OCI-LY7 (cell line): ENCODE measurements around the gene PIGW. TPM values are rescaled to one million over a fixed set of nuclear protein-coding genes. Genes with fewer than 3 reads are reported as not detected.

Experiments
- BruUV-seq: library from RNA; stranded (reverse); fragments of 400-500 nt; replicated peaks from 2 replicates; lab custom pipeline; 2021; lab: Mats Ljungman, UMichigan
- CTCF ChIA-PET: fragments of 300-600 bp; sonication (Branson Sonifier 250); formaldehyde crosslinking; loops from one replicate; lab custom pipeline; 2022; ENCODE audit warnings: antibody characterized with exemption; ENCODE audit not compliant: unreplicated experiment; lab: Charles Lee
- POLR2A ChIA-PET: fragments of 300-600 bp; sonication (Branson Sonifier 250); formaldehyde crosslinking; loops from one replicate; lab custom pipeline; 2022; ENCODE audit warnings: antibody characterized with exemption; lab: Charles Lee
- DNase-seq: peaks from one replicate; pipeline ENCODE4 v3.0.0-alpha.2; 2015; ENCODE audit warnings: low spot score
- H2AFZ ChIP-seq: fragments of 200-600 bp; sonication (generic), shearing (Covaris generic); 2 replicates; pipeline ENCODE4 v1.6.1; 2014; ENCODE audit warnings: mild to moderate bottlenecking, antibody characterized with exemption, low read length, moderate library complexity
- H3K27ac ChIP-seq: fragments of 200-600 bp; sonication (generic); 2 replicates; pipeline ENCODE4 v1.5.1; 2014; ENCODE audit warnings: mixed run types, low read depth, mild to moderate bottlenecking, moderate library complexity, low read length, inconsistent platforms; ENCODE audit not compliant: poor library complexity, severe bottlenecking
- H3K36me3 ChIP-seq: fragments of 200-600 bp; sonication (generic); 2 replicates; pipeline ENCODE4 v1.6.1; 2014; ENCODE audit warnings: mild to moderate bottlenecking, antibody characterized with exemption, low read length, moderate library complexity, mixed read lengths; ENCODE audit not compliant: insufficient read depth
- H3K4me1 ChIP-seq: fragments of 200-600 bp; sonication (generic); 2 replicates; pipeline ENCODE4 v1.5.1; 2014; ENCODE audit warnings: mild to moderate bottlenecking, low read length; ENCODE audit not compliant: insufficient read depth, poor library complexity, severe bottlenecking
- H3K4me2 ChIP-seq: fragments of 200-600 bp; sonication (generic); 2 replicates; pipeline ENCODE4 v1.6.1; 2014; ENCODE audit warnings: mild to moderate bottlenecking, low read length
- H3K4me3 ChIP-seq: fragments of 200-600 bp; sonication (generic); 2 replicates; pipeline ENCODE4 v1.5.1; 2014; ENCODE audit warnings: mild to moderate bottlenecking, low read depth, low read length; ENCODE audit not compliant: poor library complexity, severe bottlenecking
- H3K79me2 ChIP-seq: fragments of 200-600 bp; sonication (generic); 2 replicates; pipeline ENCODE4 v1.6.1; 2016; ENCODE audit warnings: low read depth, mild to moderate bottlenecking, low read length, moderate library complexity, mixed read lengths; ENCODE audit not compliant: insufficient read depth
- H3K9me2 ChIP-seq: fragments of 200-600 bp; sonication (generic); 2 replicates; pipeline ENCODE4 v1.6.1; 2016; ENCODE audit warnings: mild to moderate bottlenecking, low read length, mixed read lengths; ENCODE audit not compliant: insufficient read depth
- H3K9me3 ChIP-seq: fragments of 200-600 bp; sonication (generic); 2 replicates; pipeline ENCODE4 v1.6.1; 2014; ENCODE audit warnings: mild to moderate bottlenecking, mixed run types, low read length, mixed read lengths
- H4K20me1 ChIP-seq: fragments of 200-600 bp; sonication (generic); 2 replicates; pipeline ENCODE4 v1.6.1; 2014; ENCODE audit warnings: mild to moderate bottlenecking, antibody characterized with exemption, low read length, moderate library complexity, mixed read lengths; ENCODE audit not compliant: insufficient read depth
- EZH2phosphoT487 ChIP-seq: fragments of 200-600 bp; sonication (generic); IDR thresholded peaks from 2 replicates; pipeline ENCODE4 v1.6.1; 2018; ENCODE audit warnings: low read depth, borderline replicate concordance, mild to moderate bottlenecking, mixed run types, antibody characterized with exemption, low read length, moderate library complexity, mixed read lengths
- intact Hi-C: fragments of 100-400 bp; cut with micrococcal nuclease; formaldehyde crosslinking; loops from one replicate; pipeline ENCODE4 v1.10.0; 2022; ENCODE audit not compliant: unreplicated experiment
- total RNA-seq, 2 experiments: library from RNA; depleted of rRNA in 1 of 2; stranded (reverse); fragments of >200 nt in 1 of 2; shearing (Covaris generic) in 1 of 2; gene quantifications; 2 replicates each; pipeline ENCODE4 v1.2.3, GENCODE V29; 2014 to 2022
- TF ChIP-seq, protein P1 (sequence below): fragments of 200-600 bp; sonication (generic); conservative IDR thresholded peaks from 2 replicates; pipeline ENCODE4 v1.5.1; 2014; ENCODE audit warnings: mild to moderate bottlenecking, antibody characterized with exemption, low read length, moderate library complexity, mixed read lengths

Gene PIGW
- total RNA-seq, 2 experiments from 2014 or later = 5.6 to 17.3 TPM

DNA sequence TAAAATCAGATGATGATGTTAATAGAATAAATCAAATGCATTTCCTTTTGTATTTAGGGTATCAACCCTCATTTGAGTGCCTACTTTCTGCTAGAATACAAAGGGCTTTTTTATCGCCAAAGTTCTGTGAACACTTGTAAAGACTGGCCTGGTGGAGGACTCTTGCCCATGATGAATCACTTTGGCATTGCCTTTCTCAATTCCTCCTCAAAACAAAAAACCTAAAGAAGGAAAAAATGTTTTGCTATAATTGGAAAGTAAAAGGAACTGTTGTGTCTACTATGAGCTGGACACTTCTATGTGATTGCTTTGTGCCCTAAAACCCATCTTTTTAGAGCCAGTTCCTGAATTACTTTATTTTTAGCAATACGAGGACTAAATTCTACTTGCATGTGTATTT lies 43.9 kb downstream of the PIGW start:
- BruUV-seq = no TSS peak
- Histone ChIP-seq H2AFZ (no peak overlapping the region), H3K27ac (no peak overlapping the region), H3K79me2 (peaks cover 19% of the 10 kb centered on the region; the same call in 1 of the 2 replicates), H3K36me3 (peaks cover 88% of the 10 kb centered on the region), H3K4me3 (no peak overlapping the region), H3K9me2 (no peaks in the 10 kb centered on the region), H3K4me2 (no peak overlapping the region), H4K20me1 (no peaks in the 10 kb centered on the region; the same call in 1 of the 2 replicates), H3K9me3 (no peaks in the 10 kb centered on the region), H3K4me1 (no peaks in the 10 kb centered on the region)
- no peak for DNase-seq
- TF ChIP-seq EZH2phosphoT487 = no peak
- TF ChIP-seq, protein P1, sequence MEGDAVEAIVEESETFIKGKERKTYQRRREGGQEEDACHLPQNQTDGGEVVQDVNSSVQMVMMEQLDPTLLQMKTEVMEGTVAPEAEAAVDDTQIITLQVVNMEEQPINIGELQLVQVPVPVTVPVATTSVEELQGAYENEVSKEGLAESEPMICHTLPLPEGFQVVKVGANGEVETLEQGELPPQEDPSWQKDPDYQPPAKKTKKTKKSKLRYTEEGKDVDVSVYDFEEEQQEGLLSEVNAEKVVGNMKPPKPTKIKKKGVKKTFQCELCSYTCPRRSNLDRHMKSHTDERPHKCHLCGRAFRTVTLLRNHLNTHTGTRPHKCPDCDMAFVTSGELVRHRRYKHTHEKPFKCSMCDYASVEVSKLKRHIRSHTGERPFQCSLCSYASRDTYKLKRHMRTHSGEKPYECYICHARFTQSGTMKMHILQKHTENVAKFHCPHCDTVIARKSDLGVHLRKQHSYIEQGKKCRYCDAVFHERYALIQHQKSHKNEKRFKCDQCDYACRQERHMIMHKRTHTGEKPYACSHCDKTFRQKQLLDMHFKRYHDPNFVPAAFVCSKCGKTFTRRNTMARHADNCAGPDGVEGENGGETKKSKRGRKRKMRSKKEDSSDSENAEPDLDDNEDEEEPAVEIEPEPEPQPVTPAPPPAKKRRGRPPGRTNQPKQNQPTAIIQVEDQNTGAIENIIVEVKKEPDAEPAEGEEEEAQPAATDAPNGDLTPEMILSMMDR = no peak
- CTCF ChIA-PET = no interaction called here
- intact Hi-C loops = no loop called here
- POLR2A ChIA-PET = interaction anchor here (0.6 to 1.2 kb wide), 2 partner anchors 10 to 14 kb away, joined by 3 read pairs; no protein-coding TSS in a partner anchor

DNA sequence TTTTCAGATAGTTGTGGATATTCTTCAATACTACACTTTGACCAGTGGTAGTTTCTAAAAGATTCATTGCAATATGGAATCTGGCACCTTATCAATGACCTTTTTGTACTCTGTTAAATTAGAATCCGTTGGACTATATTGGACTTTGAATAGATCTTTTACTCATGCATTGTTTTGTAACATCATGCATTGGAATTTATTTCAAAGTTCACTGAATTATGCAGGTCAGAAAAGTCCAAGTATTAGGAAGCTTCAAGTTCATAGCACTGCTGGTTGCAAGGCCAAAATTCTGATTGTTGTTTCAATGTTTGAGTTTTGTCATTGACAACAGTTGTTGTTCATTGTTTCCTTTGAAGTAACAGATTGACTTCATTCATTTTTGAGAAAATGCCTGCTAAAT lies 49.0 kb downstream of the PIGW start:
- Histone ChIP-seq H3K4me2 (no peak overlapping the region), H4K20me1 (peaks cover 3% of the 10 kb centered on the region; the same call in 1 of the 2 replicates), H3K4me1 (no peaks in the 10 kb centered on the region), H3K79me2 (no peaks in the 10 kb centered on the region), H3K36me3 (peaks cover 97% of the 10 kb centered on the region), H2AFZ (no peak overlapping the region), H3K9me2 (no peaks in the 10 kb centered on the region), H3K9me3 (no peaks in the 10 kb centered on the region), H3K27ac (no peak overlapping the region), H3K4me3 (no peak overlapping the region)
- intact Hi-C loops = no loop called here
- no peak for DNase-seq
- BruUV-seq = no TSS peak
- no peak for TF ChIP-seq EZH2phosphoT487
- TF ChIP-seq, protein P1 = no peak
- CTCF ChIA-PET = no interaction called here
- POLR2A ChIA-PET = no interaction called here

DNA sequence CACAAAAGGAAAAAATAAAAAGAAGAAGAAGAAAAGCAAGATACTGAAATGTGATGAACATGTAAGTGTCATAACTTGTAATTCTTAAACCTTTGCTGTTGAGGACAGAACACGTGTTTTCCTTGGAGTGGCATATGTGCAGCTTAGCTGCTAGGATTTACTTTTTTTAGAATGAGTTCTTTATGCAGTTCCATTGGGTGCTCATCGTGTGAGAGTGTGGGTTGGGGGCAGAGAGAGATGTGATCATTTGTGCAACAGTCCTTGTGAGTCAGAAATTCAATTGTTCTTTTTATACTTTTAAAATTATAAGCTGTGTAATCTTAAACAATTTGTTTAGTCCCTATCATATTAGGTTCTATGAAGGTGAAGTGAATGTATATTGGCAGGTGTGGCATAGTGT lies 51.4 kb downstream of the PIGW start:
- CTCF ChIA-PET = no interaction called here
- intact Hi-C loops = no loop called here
- Histone ChIP-seq H3K4me3 (no peak overlapping the region), H3K4me2 (no peak overlapping the region), H3K4me1 (peaks cover 1% of the 10 kb centered on the region), H3K79me2 (no peaks in the 10 kb centered on the region), H3K9me3 (no peaks in the 10 kb centered on the region), H2AFZ (no peak overlapping the region), H3K36me3 (peaks cover 96% of the 10 kb centered on the region), H3K9me2 (no peaks in the 10 kb centered on the region), H3K27ac (no peak overlapping the region), H4K20me1 (peaks cover 7% of the 10 kb centered on the region; the same call in 1 of the 2 replicates)
- BruUV-seq = no TSS peak
- POLR2A ChIA-PET = interaction anchor here (0.6 to 0.7 kb wide), 2 partner anchors 50 to 208 kb away, joined by 3 to 4 read pairs; no protein-coding TSS in a partner anchor
- TF ChIP-seq, protein P1 = no peak
- TF ChIP-seq EZH2phosphoT487 = no peak
- DNase-seq = no peak
